ENCODE data around the gene MAN1C1.

- TF ChIP-seq POLR2A (IDR thresholded peaks at IDR 0.05; ENCODE audit: low read depth, low read length) (no peak), POLR2AphosphoS5 (IDR thresholded peaks at IDR 0.05; ENCODE audit: low read depth, low read length) (no peak)
Observed at GRCh38 chr1:25651824-25652741, 35.5 kb downstream of the MAN1C1 start.

Data from GM12892 (cell line).